Right renal pelvis (tissue), 4 donors: ENCODE results near the gene ATP6V0C. TPM values are rescaled to one million over a fixed set of nuclear protein-coding genes. Genes with fewer than 3 reads are reported as not detected.
A peak's percentile ranks its signal among the peaks of the same experiment; 100 is the strongest.
"Not testable (repeated sequence)": the region's sequence is repeated elsewhere in the genome, so short reads cannot be mapped to it uniquely, and the experiment has no call there.

Experiments
- DNase-seq, 4 donors: peaks; one replicate each; pipeline ENCODE4 v3.0.0-alpha.2; 2013; ENCODE audit warnings: low read depth in 4 of 4, low spot score in 3 of 4, missing footprints in 1 of 4
- polyA plus RNA-seq, 4 donors: library from polyadenylated mRNA; unstranded; fragments of 120-200 nt; gene quantifications; one replicate each; pipeline ENCODE4 v1.2.1, GENCODE V29; 2013; ENCODE audit not compliant: insufficient read length in 4 of 4

ATP6V0C gene
- polyA plus RNA-seq, 4 donors, result 186 to 294 (median 199) TPM

GRCh38 chr16:2473999-2474876 lies 39.5 kb upstream of the ATP6V0C start:
- no peak for DNase-seq

GRCh38 chr16:2474877-2475412 lies 38.8 kb upstream of the ATP6V0C start, which contains the start of gene TBC1D24:
Gene TBC1D24, plus strand, starts transcription at chr16:2475127. Its CDS starts 21,022 bp downstream, at chr16:2496149.
- DNase-seq, result peak; percentile 74 to 83 (median 76)

GRCh38 chr16:2475413-2476344 lies 38.1 kb upstream of the ATP6V0C start:
- DNase-seq, result no peak

- no peak for DNase-seq
Measured at GRCh38 chr16:2476345-2476720, 37.4 kb upstream of the ATP6V0C start.

- DNase-seq, result no peak
Measured at GRCh38 chr16:2476741-2477140, 37.0 kb upstream of the ATP6V0C start.

- DNase-seq, result no peak
Measured at GRCh38 chr16:2477327-2477726, 36.4 kb upstream of the ATP6V0C start.

GRCh38 chr16:2478279-2478678 lies 35.5 kb upstream of the ATP6V0C start:
- DNase-seq, result no peak

- DNase-seq, result not testable (repeated sequence)
Measured at GRCh38 chr16:2479996-2480395, 33.8 kb upstream of the ATP6V0C start.

- DNase-seq, result no peak
Measured at GRCh38 chr16:2480948-2481347, 32.8 kb upstream of the ATP6V0C start.

GRCh38 chr16:2481676-2482075 lies 32.1 kb upstream of the ATP6V0C start:
- no peak for DNase-seq

GRCh38 chr16:2482249-2482648 lies 31.5 kb upstream of the ATP6V0C start:
- DNase-seq, result no peak

- DNase-seq, result no peak
Measured at GRCh38 chr16:2482708-2483534, 30.8 kb upstream of the ATP6V0C start.

GRCh38 chr16:2483939-2484897 lies 29.5 kb upstream of the ATP6V0C start:
- DNase-seq, result no peak

- no peak for DNase-seq
Measured at GRCh38 chr16:2484898-2485508, 28.7 kb upstream of the ATP6V0C start.

GRCh38 chr16:2485811-2486507 lies 27.8 kb upstream of the ATP6V0C start:
- DNase-seq, result no peak

GRCh38 chr16:2486645-2487516 lies 26.9 kb upstream of the ATP6V0C start:
- DNase-seq, result no peak

GRCh38 chr16:2487517-2487842 lies 26.3 kb upstream of the ATP6V0C start:
- DNase-seq, result no peak
